HG03025 (cell line): Measurements from ENCODE around the gene CAPN7.
A peak's percentile ranks its signal among the peaks of the same experiment; 100 is the strongest.

ENCODE experiments used
- ATAC-seq: cut with Tn5 transposase; IDR thresholded peaks from one replicate; pipeline ENCODE4 v1.9.1; 2021; ENCODE audit warnings: mild to moderate bottlenecking, moderate library complexity; ENCODE audit not compliant: unreplicated experiment, low FRiP score

The CAPN7 gene

GRCh38 chr3:15272426-15273196 is 66.6 kb downstream of the CAPN7 start:
- ATAC-seq, result no peak

- ATAC-seq, result no peak
Observed at GRCh38 chr3:15273227-15273626, 67.2 kb downstream of the CAPN7 start.

- no peak for ATAC-seq
Observed at GRCh38 chr3:15276028-15276724, 70.1 kb downstream of the CAPN7 start.

GRCh38 chr3:15277861-15278500 is 71.9 kb downstream of the CAPN7 start:
- ATAC-seq, result no peak

- ATAC-seq, result no peak
Observed at GRCh38 chr3:15279205-15279604, 73.2 kb downstream of the CAPN7 start.

GRCh38 chr3:15279671-15280402 is 73.8 kb downstream of the CAPN7 start:
- no peak for ATAC-seq

GRCh38 chr3:15280853-15281532 is 74.9 kb downstream of the CAPN7 start:
- ATAC-seq, result no peak

GRCh38 chr3:15281817-15282216 is 75.8 kb downstream of the CAPN7 start:
- ATAC-seq, result no peak

- no peak for ATAC-seq
Observed at GRCh38 chr3:15283702-15284101, 77.7 kb downstream of the CAPN7 start.

GRCh38 chr3:15284121-15284889 is 78.3 kb downstream of the CAPN7 start:
- no peak for ATAC-seq

GRCh38 chr3:15286022-15286421 is 80.0 kb downstream of the CAPN7 start:
- ATAC-seq, result no peak

GRCh38 chr3:15287565-15288330 is 81.7 kb downstream of the CAPN7 start:
- ATAC-seq, result no peak

GRCh38 chr3:15288331-15289035 is 82.4 kb downstream of the CAPN7 start:
- no peak for ATAC-seq

- ATAC-seq, result no peak
Observed at GRCh38 chr3:15289661-15290060, 83.6 kb downstream of the CAPN7 start.

- no peak for ATAC-seq
Observed at GRCh38 chr3:15290736-15291135, 84.7 kb downstream of the CAPN7 start.

- ATAC-seq, result peak; percentile 90
Observed at GRCh38 chr3:15291589-15292541, 85.8 kb downstream of the CAPN7 start.
